CD4-positive, alpha-beta T cell treated with Interleukin-12 subunit alpha and Interleukin-12 subunit beta, for 1 hour (primary cell): ENCODE results near the gene CTSK.

Source experiments
- DNase-seq: peaks from one replicate; pipeline ENCODE4 v3.0.0-alpha.2; 2020

Gene CTSK

GRCh38 chr1:150751443-150751842, 56.6 kb downstream of the CTSK start:
- DNase-seq: no peak

GRCh38 chr1:150749720-150750311, 58.2 kb downstream of the CTSK start:
- no peak for DNase-seq

GRCh38 chr1:150748878-150749719, 59.0 kb downstream of the CTSK start:
- DNase-seq: no peak
